Sigmoid colon (tissue), 4 donors: ENCODE measurements around the gene ACTR5.

ENCODE experiments used
- POLR2A ChIP-seq, 2 donors: fragments of 450-650 bp; IDR thresholded peaks; one replicate each; pipeline ENCODE4 v1.6.1; 2016; ENCODE audit warnings: antibody characterized with exemption in 2 of 2, mild to moderate bottlenecking in 2 of 2, moderate library complexity in 2 of 2
- POLR2AphosphoS5 ChIP-seq, 4 donors: sonication (generic); formaldehyde crosslinking; IDR thresholded peaks; one replicate each; pipeline ENCODE4 v1.6.1; 2017; ENCODE audit warnings: antibody characterized with exemption in 4 of 4
- TF ChIP-seq, protein P1 (sequence below), 4 experiments: fragments of 450-650 bp in 3 of 4; fragments of 200-600 bp in 1 of 4; IDR thresholded peaks; one replicate each; pipeline ENCODE4 v1.5.1; 2016 to 2019; ENCODE audit warnings: antibody characterized with exemption in 4 of 4, mild to moderate bottlenecking in 3 of 4, moderate library complexity in 2 of 4

DNA sequence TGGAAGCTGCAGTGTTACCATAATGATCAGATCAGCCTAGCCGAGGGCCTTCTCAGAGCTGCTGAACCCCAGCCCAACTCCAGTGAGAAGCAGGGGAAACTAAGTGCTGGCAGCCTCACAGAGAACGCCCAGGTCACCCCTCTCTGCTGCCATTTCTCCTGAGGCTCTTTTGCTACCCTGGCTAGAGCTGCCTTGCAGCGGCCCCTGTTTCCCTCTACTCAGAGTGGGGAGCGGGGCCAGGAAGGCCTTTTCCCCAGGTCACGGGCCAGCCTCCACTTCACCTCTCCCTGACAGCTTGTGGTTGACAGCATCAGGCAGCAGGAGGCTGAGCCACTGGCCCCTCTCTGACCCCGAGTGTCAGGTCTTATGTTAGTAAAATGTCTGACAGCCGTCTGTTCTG, 22.7 kb downstream of the ACTR5 start:
- TF ChIP-seq, protein P1, sequence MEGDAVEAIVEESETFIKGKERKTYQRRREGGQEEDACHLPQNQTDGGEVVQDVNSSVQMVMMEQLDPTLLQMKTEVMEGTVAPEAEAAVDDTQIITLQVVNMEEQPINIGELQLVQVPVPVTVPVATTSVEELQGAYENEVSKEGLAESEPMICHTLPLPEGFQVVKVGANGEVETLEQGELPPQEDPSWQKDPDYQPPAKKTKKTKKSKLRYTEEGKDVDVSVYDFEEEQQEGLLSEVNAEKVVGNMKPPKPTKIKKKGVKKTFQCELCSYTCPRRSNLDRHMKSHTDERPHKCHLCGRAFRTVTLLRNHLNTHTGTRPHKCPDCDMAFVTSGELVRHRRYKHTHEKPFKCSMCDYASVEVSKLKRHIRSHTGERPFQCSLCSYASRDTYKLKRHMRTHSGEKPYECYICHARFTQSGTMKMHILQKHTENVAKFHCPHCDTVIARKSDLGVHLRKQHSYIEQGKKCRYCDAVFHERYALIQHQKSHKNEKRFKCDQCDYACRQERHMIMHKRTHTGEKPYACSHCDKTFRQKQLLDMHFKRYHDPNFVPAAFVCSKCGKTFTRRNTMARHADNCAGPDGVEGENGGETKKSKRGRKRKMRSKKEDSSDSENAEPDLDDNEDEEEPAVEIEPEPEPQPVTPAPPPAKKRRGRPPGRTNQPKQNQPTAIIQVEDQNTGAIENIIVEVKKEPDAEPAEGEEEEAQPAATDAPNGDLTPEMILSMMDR (IDR thresholded peaks at IDR 0.05), result no peak
- TF ChIP-seq POLR2A (IDR thresholded peaks at IDR 0.05) (no peak), POLR2AphosphoS5 (IDR thresholded peaks at IDR 0.05) (no peak)
